WTC11 (cell line): Measurements from ENCODE around the gene CD4.

Experiments used
- ETV6 ChIP-seq: sonication (generic); formaldehyde crosslinking; IDR thresholded peaks from 2 replicates; pipeline ENCODE4 v1.8.1; 2022; ENCODE audit warnings: mild to moderate bottlenecking, missing genetic modification reagents
- MAX ChIP-seq: sonication (generic); formaldehyde crosslinking; IDR thresholded peaks from 2 replicates; pipeline ENCODE4 v1.8.0; 2022; ENCODE audit warnings: mild to moderate bottlenecking, missing genetic modification reagents
- ZBTB43 ChIP-seq: sonication (generic); formaldehyde crosslinking; IDR thresholded peaks from 2 replicates; pipeline ENCODE4 v1.8.1; 2023; ENCODE audit warnings: mild to moderate bottlenecking, missing genetic modification reagents

GRCh38 chr12:6827982-6828780, 38.9 kb downstream of the CD4 start, which contains the start of gene P3H3:
- TF ChIP-seq ZBTB43 (CRISPR knock-in tag) (no peak), ETV6 (CRISPR knock-in tag) (no peak), MAX (no peak)
